Cardiac muscle cell (in vitro differentiated cells and primary cell): ENCODE data around the gene CAST. TPM values are rescaled to one million over a fixed set of nuclear protein-coding genes. Genes with fewer than 3 reads are reported as not detected.

Source experiments
- DNase-seq, 2 donors: peaks; one replicate each; pipeline versions ENCODE4 v3.0.0 to v3.0.0-alpha.2; 2010 to 2017; ENCODE audit warnings: low read depth in 1 of 2, low spot score in 1 of 2
- H3K27ac ChIP-seq: fragments of 200-600 bp; sonication (generic); 2 replicates; pipeline ENCODE4 v1.5.1; 2016
- H3K27me3 ChIP-seq: fragments of 200-600 bp; sonication (generic); 2 replicates; pipeline ENCODE4 v1.6.0; 2016; ENCODE audit warnings: control low read depth
- H3K36me3 ChIP-seq: fragments of 200-600 bp; sonication (generic); 2 replicates; pipeline ENCODE4 v1.5.1; 2016; ENCODE audit warnings: control low read depth
- H3K4me1 ChIP-seq: fragments of 200-600 bp; sonication (generic); 2 replicates; pipeline ENCODE4 v1.8.1; 2017; ENCODE audit warnings: low read depth, mild to moderate bottlenecking, mixed run types
- H3K4me3 ChIP-seq: fragments of 200-600 bp; sonication (generic); 2 replicates; pipeline ENCODE4 v1.5.1; 2016; ENCODE audit warnings: mild to moderate bottlenecking
- H3K9me3 ChIP-seq: fragments of 200-600 bp; sonication (generic); 2 replicates; pipeline ENCODE4 v1.5.1; 2017; ENCODE audit warnings: low read depth, mild to moderate bottlenecking, control low read depth
- polyA plus RNA-seq: library from polyadenylated mRNA; unstranded; fragments of >200 nt; fragmentation: Nextera tagmentation; extraction: Ambion mirVana; gene quantifications from 2 replicates; pipeline ENCODE4 v1.2.1, GENCODE V29; 2016
- total RNA-seq: library from RNA; depleted of rRNA; stranded (reverse); fragments of >200 nt; gene quantifications from 2 replicates; pipeline ENCODE4 v1.2.3, GENCODE V29; 2016
- TF ChIP-seq, protein P1 (sequence below): IDR thresholded peaks from 2 replicates; pipeline ENCODE4 v1.5.1; 2012; ENCODE audit warnings: low read depth, mild to moderate bottlenecking, low read length

The CAST gene
- total and polyA plus RNA-seq, 2 experiments from 2014 or later: 85.2 to 101 TPM

GRCh38 chr5:96619946-96620345 lies 42.2 kb upstream of the CAST start:
- Histone ChIP-seq H3K36me3 (no peaks in the 10 kb centered on the region), H3K4me1 (no peaks in the 10 kb centered on the region), H3K9me3 (no peaks in the 10 kb centered on the region), H3K4me3 (no peak overlapping the region), H3K27ac (no peak overlapping the region), H3K27me3 (no peaks in the 10 kb centered on the region)
- TF ChIP-seq, protein P1, sequence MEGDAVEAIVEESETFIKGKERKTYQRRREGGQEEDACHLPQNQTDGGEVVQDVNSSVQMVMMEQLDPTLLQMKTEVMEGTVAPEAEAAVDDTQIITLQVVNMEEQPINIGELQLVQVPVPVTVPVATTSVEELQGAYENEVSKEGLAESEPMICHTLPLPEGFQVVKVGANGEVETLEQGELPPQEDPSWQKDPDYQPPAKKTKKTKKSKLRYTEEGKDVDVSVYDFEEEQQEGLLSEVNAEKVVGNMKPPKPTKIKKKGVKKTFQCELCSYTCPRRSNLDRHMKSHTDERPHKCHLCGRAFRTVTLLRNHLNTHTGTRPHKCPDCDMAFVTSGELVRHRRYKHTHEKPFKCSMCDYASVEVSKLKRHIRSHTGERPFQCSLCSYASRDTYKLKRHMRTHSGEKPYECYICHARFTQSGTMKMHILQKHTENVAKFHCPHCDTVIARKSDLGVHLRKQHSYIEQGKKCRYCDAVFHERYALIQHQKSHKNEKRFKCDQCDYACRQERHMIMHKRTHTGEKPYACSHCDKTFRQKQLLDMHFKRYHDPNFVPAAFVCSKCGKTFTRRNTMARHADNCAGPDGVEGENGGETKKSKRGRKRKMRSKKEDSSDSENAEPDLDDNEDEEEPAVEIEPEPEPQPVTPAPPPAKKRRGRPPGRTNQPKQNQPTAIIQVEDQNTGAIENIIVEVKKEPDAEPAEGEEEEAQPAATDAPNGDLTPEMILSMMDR: no peak
- DNase-seq: no peak

- TF ChIP-seq, protein P1: no peak
- Histone ChIP-seq H3K27me3 (no peaks in the 10 kb centered on the region), H3K27ac (no peak overlapping the region), H3K4me3 (no peak overlapping the region), H3K36me3 (no peaks in the 10 kb centered on the region), H3K4me1 (peaks cover 2% of the 10 kb centered on the region), H3K9me3 (no peaks in the 10 kb centered on the region)
- DNase-seq: no peak
These were observed 37.6 kb upstream of the CAST start for GRCh38 chr5:96624596-96624995.

DNA sequence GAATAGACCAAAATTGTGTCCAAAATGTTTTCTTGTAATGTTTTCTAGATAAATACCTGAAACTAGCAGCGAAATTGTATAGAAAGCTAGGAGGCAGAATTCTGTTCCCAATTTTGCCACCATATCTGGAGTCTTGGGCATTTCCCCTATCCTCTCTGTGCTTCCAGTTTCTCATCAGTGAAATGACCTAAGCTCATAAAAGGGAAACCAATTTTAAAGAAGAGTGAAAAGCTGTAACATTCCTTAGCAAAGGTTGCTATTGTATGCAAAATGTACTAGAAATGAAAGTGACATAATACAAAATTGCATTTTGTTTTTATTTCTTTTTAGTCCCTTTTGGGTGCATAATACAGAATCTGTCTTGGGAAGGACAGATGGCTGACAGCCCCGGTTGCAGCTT lies 36.8 kb upstream of the CAST start:
- peaks cover 7% of the 10 kb centered on the region for H3K4me1 ChIP-seq
- no peaks in the 10 kb centered on the region for H3K9me3 ChIP-seq
- no peak overlapping the region for H3K4me3 ChIP-seq
- no peak overlapping the region for H3K27ac ChIP-seq
- H3K36me3 ChIP-seq: no peaks in the 10 kb centered on the region
- no peak for DNase-seq
- no peaks in the 10 kb centered on the region for H3K27me3 ChIP-seq
- TF ChIP-seq, protein P1: no peak

- H3K27ac ChIP-seq: no peak overlapping the region
- H3K9me3 ChIP-seq: no peaks in the 10 kb centered on the region
- no peaks in the 10 kb centered on the region for H3K36me3 ChIP-seq
- DNase-seq: peak in 1 of 2 donors; percentile 94
- peaks cover 7% of the 10 kb centered on the region for H3K4me1 ChIP-seq
- no peak overlapping the region for H3K4me3 ChIP-seq
- no peaks in the 10 kb centered on the region for H3K27me3 ChIP-seq
- TF ChIP-seq, protein P1: no peak
These were observed 35.2 kb upstream of the CAST start for GRCh38 chr5:96626956-96627355.

DNA sequence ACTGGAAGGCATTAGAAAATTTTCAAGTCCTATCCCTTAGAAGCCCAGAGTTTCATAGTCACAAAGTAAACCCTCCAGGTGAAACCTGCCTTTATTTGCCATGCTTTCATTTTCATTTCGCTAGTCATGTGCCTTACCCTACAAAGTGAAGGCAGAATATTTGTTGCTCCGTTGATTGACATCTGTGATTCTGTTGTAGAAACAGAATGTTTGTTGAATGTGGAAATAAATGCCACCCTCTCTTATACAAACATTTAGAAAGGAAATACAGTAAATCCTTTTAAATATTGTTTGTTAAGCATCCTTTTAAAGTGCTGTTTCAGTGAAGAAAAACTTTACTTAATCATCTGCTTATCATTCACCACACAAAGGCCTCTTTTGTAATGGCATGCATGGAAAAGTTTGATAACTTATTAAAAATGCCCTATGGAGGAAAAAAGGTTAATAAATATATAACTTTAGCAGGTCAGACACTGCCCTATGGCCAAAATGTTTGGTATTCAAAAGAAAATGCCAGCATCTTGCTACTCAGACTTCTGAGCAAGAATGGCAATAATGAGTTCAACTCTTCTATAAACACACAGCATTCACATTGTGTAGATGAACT lies 34.3 kb upstream of the CAST start:
- peaks cover 7% of the 10 kb centered on the region for H3K4me1 ChIP-seq
- H3K36me3 ChIP-seq: no peaks in the 10 kb centered on the region
- H3K27ac ChIP-seq: no peak overlapping the region
- H3K9me3 ChIP-seq: no peaks in the 10 kb centered on the region
- H3K4me3 ChIP-seq: no peak overlapping the region
- no peaks in the 10 kb centered on the region for H3K27me3 ChIP-seq
- TF ChIP-seq, protein P1: no peak
- DNase-seq: no peak
